ENCODE results near the gene AKR7A3. TPM values are rescaled to one million over a fixed set of nuclear protein-coding genes. Genes with fewer than 3 reads are reported as not detected.

AKR7A3 gene
- total RNA-seq, 1 donor from 2014 or later: 2.1 TPM

DNA sequence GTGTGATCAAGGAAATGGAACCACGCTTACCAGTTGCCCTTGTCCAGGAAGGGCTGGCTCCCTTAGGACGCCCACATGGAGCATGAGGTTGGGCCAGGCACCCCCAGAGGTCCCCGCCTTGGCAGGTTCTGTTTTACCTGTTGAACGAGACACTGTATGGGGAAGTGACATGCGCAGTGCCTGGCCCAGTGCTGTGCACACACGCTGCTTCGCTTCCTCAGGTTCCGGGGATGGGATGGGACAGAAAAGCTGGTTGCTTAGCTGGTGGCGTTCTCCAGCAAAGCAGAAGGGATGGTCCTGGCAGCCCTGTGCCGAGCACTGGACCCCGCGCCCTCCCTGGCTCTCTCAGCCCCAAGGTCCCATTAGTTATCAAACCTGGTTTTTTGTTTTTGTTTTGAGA, 44.3 kb upstream of the AKR7A3 start:
- Mint-ChIP-seq H3K27me3 (no peaks in the 10 kb centered on the region), H3K27ac (peak overlapping the region; percentile 13), H3K4me1 (ENCODE audit: low read depth) (no peaks in the 10 kb centered on the region), H3K36me3 (ENCODE audit: insufficient read depth) (peaks cover 2% of the 10 kb centered on the region), H3K4me3 (ENCODE audit: low read depth) (no peak overlapping the region), H3K9me3 (ENCODE audit: low read depth) (no peaks in the 10 kb centered on the region)
- no peak for DNase-seq (ENCODE audit: low spot score, unreplicated experiment)
- TF ChIP-seq, protein P1, sequence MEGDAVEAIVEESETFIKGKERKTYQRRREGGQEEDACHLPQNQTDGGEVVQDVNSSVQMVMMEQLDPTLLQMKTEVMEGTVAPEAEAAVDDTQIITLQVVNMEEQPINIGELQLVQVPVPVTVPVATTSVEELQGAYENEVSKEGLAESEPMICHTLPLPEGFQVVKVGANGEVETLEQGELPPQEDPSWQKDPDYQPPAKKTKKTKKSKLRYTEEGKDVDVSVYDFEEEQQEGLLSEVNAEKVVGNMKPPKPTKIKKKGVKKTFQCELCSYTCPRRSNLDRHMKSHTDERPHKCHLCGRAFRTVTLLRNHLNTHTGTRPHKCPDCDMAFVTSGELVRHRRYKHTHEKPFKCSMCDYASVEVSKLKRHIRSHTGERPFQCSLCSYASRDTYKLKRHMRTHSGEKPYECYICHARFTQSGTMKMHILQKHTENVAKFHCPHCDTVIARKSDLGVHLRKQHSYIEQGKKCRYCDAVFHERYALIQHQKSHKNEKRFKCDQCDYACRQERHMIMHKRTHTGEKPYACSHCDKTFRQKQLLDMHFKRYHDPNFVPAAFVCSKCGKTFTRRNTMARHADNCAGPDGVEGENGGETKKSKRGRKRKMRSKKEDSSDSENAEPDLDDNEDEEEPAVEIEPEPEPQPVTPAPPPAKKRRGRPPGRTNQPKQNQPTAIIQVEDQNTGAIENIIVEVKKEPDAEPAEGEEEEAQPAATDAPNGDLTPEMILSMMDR (IDR thresholded peaks at IDR 0.05; ENCODE audit: unreplicated experiment): no peak

DNA sequence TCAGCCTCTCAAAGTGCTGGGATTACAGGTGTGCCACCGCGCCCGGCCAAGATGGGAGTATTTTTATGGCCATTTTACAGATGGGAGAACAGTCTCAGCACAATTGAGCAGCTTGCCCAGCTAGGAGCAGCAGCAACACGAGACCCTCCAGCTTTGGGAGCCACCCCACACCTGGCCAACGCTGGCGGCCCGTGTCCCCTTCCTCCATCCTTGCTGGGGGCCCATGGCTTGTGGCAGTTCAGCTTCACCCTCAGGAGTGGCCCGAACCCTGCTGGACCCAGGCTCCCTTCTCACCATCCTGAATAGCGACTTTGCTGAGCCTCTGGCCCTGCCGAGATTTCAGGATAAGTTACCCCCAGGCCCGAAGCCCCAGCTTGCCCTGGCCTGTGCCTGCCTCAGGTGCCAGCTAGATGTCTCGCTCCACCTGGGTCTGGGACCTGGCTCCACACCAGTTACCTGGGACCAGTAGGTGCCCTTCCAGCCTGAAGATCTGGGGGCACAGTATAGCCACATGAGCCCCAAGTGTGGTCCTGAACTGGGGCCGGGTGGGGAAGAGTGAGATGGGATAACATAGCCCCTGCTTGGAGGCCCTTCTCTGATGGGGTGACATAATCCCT, 42.8 kb upstream of the AKR7A3 start:
- Mint-ChIP-seq H3K36me3 (ENCODE audit: insufficient read depth) (peaks cover 4% of the 10 kb centered on the region), H3K4me1 (ENCODE audit: low read depth) (no peaks in the 10 kb centered on the region), H3K4me3 (ENCODE audit: low read depth) (no peak overlapping the region), H3K27ac (peak overlapping the region; percentile 37), H3K9me3 (ENCODE audit: low read depth) (no peaks in the 10 kb centered on the region), H3K27me3 (no peaks in the 10 kb centered on the region)
- TF ChIP-seq, protein P1 (IDR thresholded peaks at IDR 0.05; ENCODE audit: unreplicated experiment): no peak
- DNase-seq (ENCODE audit: low spot score, unreplicated experiment): no peak

DNA sequence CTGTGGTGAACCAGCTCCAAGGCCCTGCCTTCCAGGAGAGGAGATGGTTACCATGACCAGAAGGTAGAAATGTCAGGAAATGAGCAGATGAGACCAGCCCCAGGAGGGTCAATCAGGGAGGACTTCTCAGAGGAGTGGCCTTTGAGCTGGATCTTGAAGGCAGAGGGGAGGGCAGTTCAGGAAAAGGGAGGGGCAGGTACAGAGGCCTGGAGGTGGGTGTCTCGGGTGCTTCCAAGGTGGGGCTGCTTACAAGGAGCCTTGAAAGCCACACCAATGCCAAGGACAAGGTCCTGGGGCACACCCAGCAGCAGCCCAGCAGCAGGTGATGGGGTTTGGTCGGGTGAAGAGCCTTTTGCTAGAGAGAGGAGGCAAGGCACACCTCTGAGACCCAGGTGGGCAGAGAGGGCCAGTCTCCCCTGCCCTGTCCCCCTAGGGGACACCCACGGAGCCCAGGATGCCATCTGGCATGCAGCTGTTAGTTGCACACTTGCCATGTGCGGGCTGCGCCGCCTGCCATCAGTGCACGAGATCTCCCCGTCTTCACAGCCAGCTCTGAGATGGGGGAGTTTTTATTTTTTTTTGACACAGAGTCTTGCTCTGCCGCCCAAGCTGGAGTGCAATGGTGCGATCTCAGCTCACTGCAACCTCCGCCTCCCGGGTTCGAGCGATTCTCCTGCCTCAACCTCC, 42.0 kb upstream of the AKR7A3 start:
- no peak overlapping the region for H3K27ac Mint-ChIP-seq

DNA sequence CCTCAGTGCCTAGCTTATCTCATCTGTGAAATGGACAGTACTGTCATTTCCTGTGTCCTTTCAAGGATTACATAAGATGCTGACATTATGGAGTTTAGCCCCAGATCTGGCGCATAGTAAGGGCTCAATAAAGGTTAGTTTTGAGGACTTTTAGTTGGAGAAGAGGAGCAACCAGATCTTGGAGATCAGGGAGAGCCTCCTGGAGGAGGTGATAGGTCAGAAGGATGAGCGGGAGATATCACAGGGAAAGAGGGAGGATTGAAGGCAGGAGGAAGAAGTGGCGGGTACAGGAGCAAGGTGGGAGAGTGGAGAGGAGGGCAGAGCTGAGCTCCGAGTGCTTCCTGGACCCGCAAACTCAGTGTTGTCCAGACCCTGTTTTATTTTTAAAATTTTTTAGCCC, 41.0 kb upstream of the AKR7A3 start:
- H3K9me3 Mint-ChIP-seq (ENCODE audit: low read depth): no peaks in the 10 kb centered on the region
- no peak overlapping the region for H3K4me3 Mint-ChIP-seq (ENCODE audit: low read depth)
- H3K27me3 Mint-ChIP-seq: no peaks in the 10 kb centered on the region
- H3K27ac Mint-ChIP-seq: peak overlapping the region; percentile 14
- no peak for DNase-seq (ENCODE audit: low spot score, unreplicated experiment)
- H3K4me1 Mint-ChIP-seq (ENCODE audit: low read depth): no peaks in the 10 kb centered on the region
- TF ChIP-seq, protein P1 (IDR thresholded peaks at IDR 0.05; ENCODE audit: unreplicated experiment): no peak
- H3K36me3 Mint-ChIP-seq (ENCODE audit: insufficient read depth): peaks cover 4% of the 10 kb centered on the region

More for the DNA sequence above, 42.0 kb upstream of the AKR7A3 start:
- H3K27me3 Mint-ChIP-seq: no peaks in the 10 kb centered on the region
- H3K4me1 Mint-ChIP-seq (ENCODE audit: low read depth): no peaks in the 10 kb centered on the region
- no peak for DNase-seq (ENCODE audit: low spot score, unreplicated experiment)
- TF ChIP-seq, protein P1 (IDR thresholded peaks at IDR 0.05; ENCODE audit: unreplicated experiment): no peak
- no peak overlapping the region for H3K4me3 Mint-ChIP-seq (ENCODE audit: low read depth)
- H3K9me3 Mint-ChIP-seq (ENCODE audit: low read depth): no peaks in the 10 kb centered on the region
- H3K36me3 Mint-ChIP-seq (ENCODE audit: insufficient read depth): peaks cover 4% of the 10 kb centered on the region

DNA sequence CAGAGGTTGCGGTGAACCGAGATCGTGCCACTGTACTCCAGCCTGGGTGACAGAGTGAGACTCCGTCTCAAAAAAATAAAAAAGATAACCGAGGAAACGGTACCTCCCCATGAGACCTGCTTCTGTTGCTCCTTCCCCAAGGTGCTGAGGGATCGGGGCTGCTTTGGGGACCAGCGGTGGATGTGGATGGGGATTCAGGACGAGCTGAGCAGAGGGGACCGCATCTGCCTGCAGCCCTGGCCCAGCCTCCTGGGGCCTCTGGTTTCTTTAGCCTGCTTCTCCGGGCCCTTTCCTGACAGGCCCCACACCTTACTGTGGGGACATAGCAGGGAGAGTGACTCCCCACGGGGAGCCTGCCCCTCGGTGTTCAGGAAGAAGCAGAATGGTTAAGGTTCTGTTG, 40.6 kb upstream of the AKR7A3 start:
- Mint-ChIP-seq H3K27me3 (no peaks in the 10 kb centered on the region), H3K4me3 (ENCODE audit: low read depth) (no peak overlapping the region), H3K9me3 (ENCODE audit: low read depth) (no peaks in the 10 kb centered on the region), H3K4me1 (ENCODE audit: low read depth) (no peaks in the 10 kb centered on the region), H3K27ac (no peak overlapping the region), H3K36me3 (ENCODE audit: insufficient read depth) (peaks cover 6% of the 10 kb centered on the region)
- DNase-seq (ENCODE audit: low spot score, unreplicated experiment): no peak
- TF ChIP-seq, protein P1 (IDR thresholded peaks at IDR 0.05; ENCODE audit: unreplicated experiment): no peak

All from progenitor cell of endocrine pancreas (in vitro differentiated cells).